ENCODE results near the gene CAVIN3.

Gene CAVIN3

DNA sequence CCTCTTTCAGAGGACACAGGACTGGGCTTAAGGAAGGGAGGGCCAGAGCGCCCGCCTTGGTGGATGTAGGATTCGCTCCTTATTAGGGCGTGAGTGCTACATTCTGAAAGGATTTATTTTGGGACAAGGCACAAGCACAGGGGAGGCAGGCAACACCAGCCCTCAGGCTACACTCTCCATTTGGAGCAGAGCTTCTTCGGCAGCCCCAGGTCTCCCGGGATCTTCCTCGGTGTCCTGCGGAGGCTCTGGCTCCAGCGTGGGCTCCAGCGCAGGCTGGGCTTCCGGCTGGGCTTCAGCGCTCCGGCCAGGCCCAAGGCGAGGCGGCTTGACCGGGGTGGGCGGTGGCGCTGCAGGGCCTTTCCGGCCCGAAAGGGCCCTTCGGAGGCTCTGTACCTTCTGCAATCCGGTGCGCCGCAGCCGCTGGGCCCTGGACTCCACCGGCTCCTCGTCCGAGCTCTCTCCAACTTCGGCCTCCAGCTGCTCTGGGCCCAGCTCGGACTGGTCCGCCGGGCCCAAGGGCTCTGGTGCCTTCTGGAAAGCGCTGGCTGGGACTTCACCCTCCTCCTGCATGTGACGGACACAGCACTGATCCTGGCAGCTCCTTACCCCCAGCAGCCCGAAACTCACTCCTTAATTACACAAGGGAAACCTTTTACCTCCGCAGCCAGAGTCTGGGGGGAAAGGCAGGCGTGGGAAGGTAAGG, 1.1 kb downstream of the CAVIN3 start:
- peak overlapping the region; percentile 75 for H3K4me3 ChIP-seq (ENCODE audit: control insufficient read depth, low read depth, low read length)
- no peak for DNase-seq (ENCODE audit: low read depth)
- TF ChIP-seq, protein P1, sequence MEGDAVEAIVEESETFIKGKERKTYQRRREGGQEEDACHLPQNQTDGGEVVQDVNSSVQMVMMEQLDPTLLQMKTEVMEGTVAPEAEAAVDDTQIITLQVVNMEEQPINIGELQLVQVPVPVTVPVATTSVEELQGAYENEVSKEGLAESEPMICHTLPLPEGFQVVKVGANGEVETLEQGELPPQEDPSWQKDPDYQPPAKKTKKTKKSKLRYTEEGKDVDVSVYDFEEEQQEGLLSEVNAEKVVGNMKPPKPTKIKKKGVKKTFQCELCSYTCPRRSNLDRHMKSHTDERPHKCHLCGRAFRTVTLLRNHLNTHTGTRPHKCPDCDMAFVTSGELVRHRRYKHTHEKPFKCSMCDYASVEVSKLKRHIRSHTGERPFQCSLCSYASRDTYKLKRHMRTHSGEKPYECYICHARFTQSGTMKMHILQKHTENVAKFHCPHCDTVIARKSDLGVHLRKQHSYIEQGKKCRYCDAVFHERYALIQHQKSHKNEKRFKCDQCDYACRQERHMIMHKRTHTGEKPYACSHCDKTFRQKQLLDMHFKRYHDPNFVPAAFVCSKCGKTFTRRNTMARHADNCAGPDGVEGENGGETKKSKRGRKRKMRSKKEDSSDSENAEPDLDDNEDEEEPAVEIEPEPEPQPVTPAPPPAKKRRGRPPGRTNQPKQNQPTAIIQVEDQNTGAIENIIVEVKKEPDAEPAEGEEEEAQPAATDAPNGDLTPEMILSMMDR (IDR thresholded peaks at IDR 0.05; ENCODE audit: control insufficient read depth, insufficient read depth, low read depth, low read length, missing control alignments) = no peak

DNA sequence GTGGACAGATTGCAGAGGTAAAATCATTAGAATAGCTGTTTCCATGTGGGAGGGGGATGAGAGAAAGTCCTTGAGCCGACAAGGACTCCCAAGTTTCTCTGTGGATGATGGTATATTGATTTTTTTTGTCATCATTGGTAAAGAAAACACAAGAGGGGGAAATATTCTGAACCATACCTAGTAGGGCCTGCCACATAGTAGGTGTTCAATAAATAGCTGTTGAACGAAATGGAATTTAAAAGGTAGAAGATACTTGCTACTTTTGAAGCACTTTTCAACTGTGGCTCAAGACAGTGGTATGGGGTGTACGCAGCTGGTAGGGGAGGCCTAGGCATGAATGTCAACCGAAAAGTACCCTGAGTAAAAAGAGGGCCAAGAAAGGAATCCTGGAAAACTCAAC, 2.1 kb downstream of the CAVIN3 start:
- peak overlapping the region; percentile 75 for H3K4me3 ChIP-seq (ENCODE audit: control insufficient read depth, low read depth, low read length)
- no peak for DNase-seq (ENCODE audit: low read depth)
- TF ChIP-seq, protein P1 (IDR thresholded peaks at IDR 0.05; ENCODE audit: control insufficient read depth, insufficient read depth, low read depth, low read length, missing control alignments) = no peak

DNA sequence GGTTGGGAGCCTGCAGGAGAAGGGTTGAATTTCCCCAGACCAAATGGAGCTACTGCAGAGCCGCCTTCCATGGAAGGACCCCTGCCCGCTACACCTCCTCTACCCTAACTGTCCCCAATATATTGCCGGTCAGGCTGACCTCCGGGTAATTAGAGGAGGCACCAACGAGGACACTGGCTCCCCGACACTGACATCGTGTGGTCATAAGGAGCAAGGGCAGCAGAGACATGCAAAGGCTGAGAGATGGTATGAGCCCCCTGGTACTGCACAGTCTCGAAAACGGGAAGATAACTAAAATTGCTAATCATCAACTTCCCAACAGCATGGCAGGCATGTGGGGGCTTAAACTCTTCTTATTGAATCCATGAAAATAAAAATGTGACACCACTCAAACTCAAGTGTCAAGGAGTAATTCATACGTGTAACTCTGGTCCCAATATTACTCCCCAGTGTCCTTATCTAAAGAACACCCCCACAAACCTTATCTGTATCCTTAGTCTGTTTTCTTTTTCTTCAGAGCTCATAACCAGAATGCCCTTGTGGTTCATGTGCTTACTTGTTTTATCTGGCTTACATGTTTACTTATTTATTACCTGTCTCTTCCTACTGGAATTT, 4.4 kb downstream of the CAVIN3 start:
- no peak overlapping the region for H3K4me3 ChIP-seq (ENCODE audit: control insufficient read depth, low read depth, low read length)
- TF ChIP-seq, protein P1 (IDR thresholded peaks at IDR 0.05; ENCODE audit: control insufficient read depth, insufficient read depth, low read depth, low read length, missing control alignments) = peak; percentile 92
- no peak for DNase-seq (ENCODE audit: low read depth)

DNA sequence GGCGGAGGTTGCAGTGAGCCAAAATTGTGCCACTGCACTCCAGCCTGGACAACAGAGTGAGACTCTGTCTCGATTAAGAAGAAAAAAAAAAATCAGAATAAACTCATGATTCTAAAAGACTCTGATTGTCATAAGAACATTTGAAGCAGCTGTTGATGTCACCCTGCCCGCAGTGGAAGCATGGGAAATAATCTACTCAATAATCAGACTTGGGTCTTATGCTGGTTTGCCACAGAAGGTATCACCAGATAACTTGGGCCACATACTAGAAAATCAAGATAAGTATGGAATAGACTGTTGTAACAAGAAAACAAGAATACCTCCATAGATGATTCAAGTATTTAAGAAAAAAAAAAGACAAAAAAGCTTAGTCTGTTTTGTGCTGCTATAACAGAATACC, 8.2 kb downstream of the CAVIN3 start:
- TF ChIP-seq, protein P1 (IDR thresholded peaks at IDR 0.05; ENCODE audit: control insufficient read depth, insufficient read depth, low read depth, low read length, missing control alignments) = no peak
- DNase-seq (ENCODE audit: low read depth) = no peak
- no peak overlapping the region for H3K4me3 ChIP-seq (ENCODE audit: control insufficient read depth, low read depth, low read length)

DNA sequence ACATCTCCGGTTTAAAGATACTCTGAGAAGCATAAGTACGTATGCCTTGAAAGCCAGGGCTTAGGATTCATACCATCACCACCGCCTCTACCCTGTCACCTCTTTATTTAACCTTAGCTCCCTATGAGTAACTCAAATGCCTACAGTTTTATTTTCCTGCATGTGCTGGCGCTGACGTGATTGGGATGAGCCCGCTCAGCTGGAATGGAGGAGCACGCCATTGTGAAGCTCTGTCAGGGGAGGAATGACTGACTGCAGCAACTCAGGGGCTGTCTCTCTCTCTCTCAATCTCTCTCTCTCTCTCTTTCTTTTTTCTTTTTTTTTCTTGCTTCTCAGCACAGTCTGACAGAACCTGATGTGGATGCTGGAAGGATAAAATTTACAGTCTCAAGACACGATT, 12.4 kb downstream of the CAVIN3 start:
- TF ChIP-seq, protein P1 (IDR thresholded peaks at IDR 0.05; ENCODE audit: control insufficient read depth, insufficient read depth, low read depth, low read length, missing control alignments) = no peak
- no peak overlapping the region for H3K4me3 ChIP-seq (ENCODE audit: control insufficient read depth, low read depth, low read length)
- DNase-seq (ENCODE audit: low read depth) = no peak

DNA sequence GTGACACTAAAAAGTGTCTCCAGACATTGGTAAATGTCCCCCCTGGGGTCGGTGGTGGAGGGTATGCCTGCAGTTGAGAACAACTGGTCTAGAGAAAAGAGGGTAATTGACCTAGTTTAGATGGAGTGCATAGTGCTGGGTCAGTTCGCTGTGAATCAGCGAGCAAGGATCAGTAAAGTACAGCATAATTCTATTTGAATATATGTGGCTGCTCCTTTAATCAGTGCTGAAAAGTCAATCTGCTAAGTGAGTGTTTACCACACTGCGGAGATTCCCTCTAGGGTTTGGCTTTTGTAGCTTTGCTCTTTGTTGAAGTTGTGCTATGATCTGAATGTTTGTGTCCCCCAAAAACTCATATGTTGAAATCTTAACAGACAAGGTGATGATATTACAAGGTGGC, 15.0 kb downstream of the CAVIN3 start:
- TF ChIP-seq, protein P1 (IDR thresholded peaks at IDR 0.05; ENCODE audit: control insufficient read depth, insufficient read depth, low read depth, low read length, missing control alignments) = no peak
- no peak for DNase-seq (ENCODE audit: low read depth)
- no peak overlapping the region for H3K4me3 ChIP-seq (ENCODE audit: control insufficient read depth, low read depth, low read length)
